Measurements from ENCODE around the gene SALL3. TPM values are rescaled to one million over a fixed set of nuclear protein-coding genes. Genes with fewer than 3 reads are reported as not detected.

The SALL3 gene
- total and polyA plus RNA-seq, 7 donors = not detected

- 87 to 89% methylated on average over 9 of the region's 9 CpGs for WGBS, 2 donors
- H3K4me3 ChIP-seq = no peak overlapping the region
- no peaks in the 10 kb centered on the region for H3K27me3 ChIP-seq
- intact Hi-C loops (cut with DNase I) = no loop called here
- no peak overlapping the region for H3K27ac ChIP-seq
- peaks cover 0 to 6% (median 3%) of the 10 kb centered on the region in 4 donors for H3K9me3 ChIP-seq
- H3K36me3 ChIP-seq = no peaks in the 10 kb centered on the region
- no peak for DNase-seq
- H3K4me1 ChIP-seq = no peaks in the 10 kb centered on the region
- TF ChIP-seq EP300 (IDR thresholded peaks at IDR 0.05) (no peak), POLR2AphosphoS5 (IDR thresholded peaks at IDR 0.05) (no peak), CTCF (IDR thresholded peaks at IDR 0.05) (no peak), POLR2A (IDR thresholded peaks at IDR 0.05) (no peak)
These were observed 51.1 kb downstream of the SALL3 start for GRCh38 chr18:79030680-79031079.

- H3K27me3 ChIP-seq = no peaks in the 10 kb centered on the region
- DNase-seq = no peak
- WGBS, 2 donors = 61 to 66% methylated on average over 5 of the region's 5 CpGs
- no peak overlapping the region for H3K4me3 ChIP-seq
- H3K9me3 ChIP-seq = no peaks in the 10 kb centered on the region
- intact Hi-C loops (cut with DNase I) = no loop called here
- TF ChIP-seq EP300 (IDR thresholded peaks at IDR 0.05) (no peak), POLR2A (IDR thresholded peaks at IDR 0.05) (no peak), CTCF (IDR thresholded peaks at IDR 0.05) (no peak), POLR2AphosphoS5 (IDR thresholded peaks at IDR 0.05) (no peak)
- H3K4me1 ChIP-seq = no peaks in the 10 kb centered on the region
- no peaks in the 10 kb centered on the region for H3K36me3 ChIP-seq
- no peak overlapping the region for H3K27ac ChIP-seq
These were observed 62.7 kb downstream of the SALL3 start for GRCh38 chr18:79042276-79042675.

GRCh38 chr18:79043288-79043687 is 63.7 kb downstream of the SALL3 start:
- no peaks in the 10 kb centered on the region for H3K4me1 ChIP-seq
- 93 to 94% methylated on average over 5 of the region's 5 CpGs for WGBS, 2 donors
- intact Hi-C loops (cut with DNase I) = no loop called here
- no peaks in the 10 kb centered on the region for H3K27me3 ChIP-seq
- H3K27ac ChIP-seq = no peak overlapping the region
- no peaks in the 10 kb centered on the region for H3K9me3 ChIP-seq
- no peak for TF ChIP-seq POLR2A (IDR thresholded peaks at IDR 0.05)
- H3K36me3 ChIP-seq = no peaks in the 10 kb centered on the region
- DNase-seq = no peak
- no peak overlapping the region for H3K4me3 ChIP-seq

GRCh38 chr18:79046522-79046921 is 66.9 kb downstream of the SALL3 start:
- Histone ChIP-seq H3K36me3 (no peaks in the 10 kb centered on the region), H3K27me3 (no peaks in the 10 kb centered on the region), H3K4me3 (no peak overlapping the region), H3K9me3 (no peaks in the 10 kb centered on the region), H3K27ac (no peak overlapping the region), H3K4me1 (no peaks in the 10 kb centered on the region)
- no peak for TF ChIP-seq POLR2A (IDR thresholded peaks at IDR 0.05)
- TF ChIP-seq POLR2AphosphoS5 (IDR thresholded peaks at IDR 0.05) = no peak
- no peak for TF ChIP-seq EP300 (IDR thresholded peaks at IDR 0.05)
- no peak for TF ChIP-seq CTCF (IDR thresholded peaks at IDR 0.05)
- intact Hi-C loops (cut with DNase I) = no loop called here
- DNase-seq = no peak
- 48 to 80% methylated on average over 14 of the region's 14 CpGs for whole genome bisulfite sequencing, 2 donors

GRCh38 chr18:79047556-79048244 is 68.1 kb downstream of the SALL3 start:
- 92 to 93% methylated on average over 36 of the region's 36 CpGs for WGBS, 2 donors
- DNase-seq = no peak

More at GRCh38 chr18:79047556-79048244, 68.1 kb downstream of the SALL3 start:
- Histone ChIP-seq H3K27me3 (no peaks in the 10 kb centered on the region), H3K9me3 (no peaks in the 10 kb centered on the region), H3K4me3 (no peak overlapping the region), H3K27ac (no peak overlapping the region), H3K36me3 (no peaks in the 10 kb centered on the region), H3K4me1 (no peaks in the 10 kb centered on the region)
- TF ChIP-seq CTCF (IDR thresholded peaks at IDR 0.05) (no peak), POLR2A (IDR thresholded peaks at IDR 0.05) (no peak), POLR2AphosphoS5 (IDR thresholded peaks at IDR 0.05) (no peak), EP300 (IDR thresholded peaks at IDR 0.05) (no peak)
- intact Hi-C loops (cut with DNase I) = no loop called here
